Embryonic facial prominence (tissue), 1 donor: ENCODE measurements around the gene KRTAP1-4.
"Not testable (repeated sequence)": the region's sequence is repeated elsewhere in the genome, so short reads cannot be mapped to it uniquely, and the experiment has no call there.

ENCODE experiments used
- DNase-seq: peaks from one replicate; pipeline ENCODE4 v3.0.0-alpha.2; 2016; ENCODE audit errors: extremely low spot score

KRTAP1-4 gene

GRCh38 chr17:41029633-41030245, at the start of gene KRTAP1-4:
KRTAP1-4 (minus strand) TSS chr17:41030195; CDS start chr17:41030078, 117 bp downstream.
- DNase-seq, result no peak

- no peak for DNase-seq
These were observed 46.8 kb upstream of the KRTAP1-4 start for GRCh38 chr17:41076788-41077187.

GRCh38 chr17:41073676-41074075, 43.7 kb upstream of the KRTAP1-4 start:
- no peak for DNase-seq

GRCh38 chr17:41071606-41072360, 41.8 kb upstream of the KRTAP1-4 start:
- no peak for DNase-seq

GRCh38 chr17:41069031-41069430, 39.0 kb upstream of the KRTAP1-4 start:
- no peak for DNase-seq

GRCh38 chr17:41067281-41067680, 37.3 kb upstream of the KRTAP1-4 start:
- no peak for DNase-seq

GRCh38 chr17:41065829-41066624, 36.0 kb upstream of the KRTAP1-4 start, which contains the start of gene KRTAP2-4:
KRTAP2-4 (minus strand) TSS chr17:41065879; CDS start chr17:41065845, 34 bp downstream.
- DNase-seq, result no peak

- DNase-seq, result not testable (repeated sequence)
These were observed 35.2 kb upstream of the KRTAP1-4 start for GRCh38 chr17:41065016-41065689.

- no peak for DNase-seq
These were observed 34.3 kb upstream of the KRTAP1-4 start for GRCh38 chr17:41064301-41064700.

GRCh38 chr17:41063449-41063848, 33.5 kb upstream of the KRTAP1-4 start:
- DNase-seq, result no peak

GRCh38 chr17:41061964-41062363, 32.0 kb upstream of the KRTAP1-4 start:
- no peak for DNase-seq

- DNase-seq, result no peak
These were observed 30.1 kb upstream of the KRTAP1-4 start, which contains the start of gene KRTAP2-3 for GRCh38 chr17:41060052-41060604. KRTAP2-3 (minus strand) TSS chr17:41060114; CDS start chr17:41060050, 64 bp downstream.

GRCh38 chr17:41059276-41060051, 29.5 kb upstream of the KRTAP1-4 start:
- not testable (repeated sequence) for DNase-seq

- DNase-seq, result no peak
These were observed 28.7 kb upstream of the KRTAP1-4 start for GRCh38 chr17:41058741-41059140.

GRCh38 chr17:41057547-41057946, 27.6 kb upstream of the KRTAP1-4 start:
- DNase-seq, result no peak

GRCh38 chr17:41055130-41055529, 25.1 kb upstream of the KRTAP1-4 start, which contains the start of gene KRTAP2-2:
KRTAP2-2 (minus strand) TSS chr17:41055230; CDS start chr17:41055211, 19 bp downstream.
- DNase-seq, result not testable (repeated sequence)

- DNase-seq, result not testable (repeated sequence)
These were observed 24.6 kb upstream of the KRTAP1-4 start for GRCh38 chr17:41054556-41054955.

- no peak for DNase-seq
These were observed 24.0 kb upstream of the KRTAP1-4 start for GRCh38 chr17:41054025-41054424.

- DNase-seq, result no peak
These were observed 22.6 kb upstream of the KRTAP1-4 start for GRCh38 chr17:41052566-41052965.

- no peak for DNase-seq
These were observed 19.1 kb upstream of the KRTAP1-4 start for GRCh38 chr17:41049110-41049509.
